Thymus (tissue), 11 donors: ENCODE results near the gene SULT1B1. TPM values are rescaled to one million over a fixed set of nuclear protein-coding genes. Genes with fewer than 3 reads are reported as not detected.

ENCODE experiments used
- DNase-seq, 9 donors: peaks; one replicate each; pipeline ENCODE4 v3.0.0-alpha.2; 2013; ENCODE audit warnings: low spot score in 9 of 9, low read depth in 6 of 9, missing footprints in 1 of 9
- H3K27ac ChIP-seq, 2 donors: one replicate each; pipeline ENCODE4 v1.5.1; 2013; ENCODE audit warnings: control low read depth in 1 of 2, low read depth in 1 of 2, low read length in 1 of 2, mild to moderate bottlenecking in 1 of 2, moderate library complexity in 1 of 2
- H3K27me3 ChIP-seq, 2 donors: one replicate each; pipeline ENCODE4 v1.5.1; 2013; ENCODE audit warnings: low read length in 1 of 2; ENCODE audit not compliant: control insufficient read depth in 2 of 2, insufficient read depth in 1 of 2
- H3K36me3 ChIP-seq, 2 donors: one replicate each; pipeline ENCODE4 v1.5.1; 2013; ENCODE audit warnings: low read length in 1 of 2, mild to moderate bottlenecking in 1 of 2, moderate library complexity in 1 of 2; ENCODE audit not compliant: control insufficient read depth in 2 of 2, insufficient read depth in 2 of 2
- H3K4me1 ChIP-seq, 2 donors: one replicate each; pipeline ENCODE4 v1.5.1; 2013; ENCODE audit warnings: low read length in 2 of 2; ENCODE audit not compliant: control insufficient read depth in 2 of 2, insufficient read depth in 2 of 2
- H3K4me3 ChIP-seq, 2 donors: one replicate each; pipeline ENCODE4 v1.5.1; 2013; ENCODE audit warnings: low read length in 2 of 2, control low read depth in 1 of 2, mild to moderate bottlenecking in 1 of 2
- H3K9me3 ChIP-seq, 2 donors: one replicate each; pipeline ENCODE4 v1.5.1; 2013; ENCODE audit warnings: low read length in 1 of 2, mild to moderate bottlenecking in 1 of 2; ENCODE audit not compliant: control insufficient read depth in 2 of 2, insufficient read depth in 1 of 2
- WGBS: extraction: QIAGEN DNeasy Blood & Tissue Kit; methylation state at CpG from one replicate; pipeline ENCODE4 v1.1.7; 2013; 5-methylcytosine and 5-hydroxymethylcytosine counted together
- polyA plus RNA-seq: library from polyadenylated mRNA; stranded (reverse); fragments of 200-250 nt; gene quantifications from one replicate; pipeline ENCODE4 v1.2.3, GENCODE V29; 2013
- total RNA-seq: library from RNA; stranded (reverse); fragments of 120-200 nt; gene quantifications from one replicate; pipeline ENCODE4 v1.2.4, GENCODE V29; 2013
- donor health status: healthy.

SULT1B1 gene
- total and polyA plus RNA-seq, 2 donors, result 0.90 to 2.5 TPM

DNA sequence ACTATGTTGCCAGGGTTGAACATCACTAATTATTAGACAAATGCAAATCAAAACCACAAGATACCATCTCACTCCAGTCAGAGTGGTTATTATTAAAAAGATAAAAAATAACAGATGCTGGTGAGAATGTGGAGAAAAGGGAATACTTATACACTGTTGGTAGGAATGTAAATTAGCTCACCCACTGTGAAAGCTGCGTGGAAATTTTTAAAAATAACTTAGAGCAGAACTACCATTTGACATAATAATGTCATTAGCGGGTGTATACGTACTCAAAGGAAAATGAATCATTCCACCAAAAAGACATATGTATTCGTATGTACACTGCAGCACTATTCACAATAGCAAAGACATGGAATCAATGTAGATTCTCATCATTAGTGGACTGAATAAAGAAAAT is 58.7 kb downstream of the SULT1B1 start:
- Histone ChIP-seq H3K4me1 (no peaks in the 10 kb centered on the region), H3K9me3 (no peaks in the 10 kb centered on the region), H3K36me3 (no peaks in the 10 kb centered on the region), H3K27me3 (no peaks in the 10 kb centered on the region), H3K27ac (no peak overlapping the region), H3K4me3 (no peak overlapping the region)
- 97% methylated on average over 4 of the region's 4 CpGs for WGBS
- DNase-seq, result no peak

DNA sequence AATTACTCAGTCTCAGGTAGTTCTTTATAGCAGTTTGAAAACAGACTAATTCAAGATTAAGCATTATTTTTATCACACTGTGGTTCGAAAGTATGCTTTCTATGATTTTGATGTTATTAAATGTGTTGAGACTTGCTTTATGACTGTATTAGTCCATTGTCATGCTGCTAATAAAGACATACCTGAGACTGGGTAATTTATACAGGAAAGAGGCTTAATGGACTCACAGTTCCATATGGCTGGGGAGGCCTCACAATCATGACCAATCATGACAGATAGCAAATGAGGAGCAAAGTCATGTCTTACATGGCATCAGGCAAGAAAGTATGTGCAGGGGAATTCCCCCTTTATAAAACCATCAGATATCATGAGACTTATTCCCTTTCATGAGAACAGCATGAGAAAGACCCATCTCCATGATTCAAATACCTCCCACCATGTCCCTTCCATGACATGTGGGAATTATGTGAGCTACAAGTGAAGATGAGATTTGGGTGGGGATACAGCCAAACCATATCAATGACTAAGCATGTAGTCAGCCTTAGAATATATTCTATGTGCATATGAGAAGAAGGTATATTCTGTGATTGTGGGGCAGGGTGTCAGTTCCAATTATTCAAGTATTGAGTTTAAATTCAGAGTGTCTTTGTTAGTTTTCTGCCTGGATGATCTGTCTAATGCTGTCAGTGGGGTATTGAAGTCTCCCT is 62.7 kb downstream of the SULT1B1 start:
- Histone ChIP-seq H3K36me3 (no peaks in the 10 kb centered on the region), H3K27me3 (no peaks in the 10 kb centered on the region), H3K9me3 (no peaks in the 10 kb centered on the region), H3K4me1 (no peaks in the 10 kb centered on the region), H3K4me3 (no peak overlapping the region), H3K27ac (no peak overlapping the region)
- DNase-seq, result no peak
- WGBS, result 99% methylated on average over 1 of the region's 1 CpG

DNA sequence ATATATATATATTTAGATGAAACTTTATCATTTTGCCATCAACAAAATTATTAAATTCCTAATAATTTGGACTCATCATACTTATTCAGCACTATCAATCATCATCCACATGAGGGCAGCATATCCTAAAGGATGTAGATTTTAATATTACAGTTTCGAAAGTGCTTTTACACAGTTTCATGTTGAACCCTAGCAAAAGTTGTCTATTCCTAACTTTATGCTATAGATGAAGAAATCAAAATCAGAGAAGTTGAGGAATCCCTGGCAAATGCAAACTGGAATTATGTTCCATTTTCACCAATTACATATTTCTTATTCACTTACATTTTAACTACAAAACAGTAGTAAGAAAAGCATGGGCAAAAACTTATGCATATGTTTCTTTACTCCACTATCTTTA is 70.8 kb downstream of the SULT1B1 start:
- H3K27ac ChIP-seq, result no peak overlapping the region
- H3K4me1 ChIP-seq, result no peaks in the 10 kb centered on the region
- no peaks in the 10 kb centered on the region for H3K27me3 ChIP-seq
- H3K4me3 ChIP-seq, result no peak overlapping the region
- no peaks in the 10 kb centered on the region for H3K9me3 ChIP-seq
- DNase-seq, result peak in 3 of 9 donors; percentile 6 to 35 (median 10)
- no peaks in the 10 kb centered on the region for H3K36me3 ChIP-seq
- 5% methylated on average over 1 of the region's 1 CpG for WGBS

DNA sequence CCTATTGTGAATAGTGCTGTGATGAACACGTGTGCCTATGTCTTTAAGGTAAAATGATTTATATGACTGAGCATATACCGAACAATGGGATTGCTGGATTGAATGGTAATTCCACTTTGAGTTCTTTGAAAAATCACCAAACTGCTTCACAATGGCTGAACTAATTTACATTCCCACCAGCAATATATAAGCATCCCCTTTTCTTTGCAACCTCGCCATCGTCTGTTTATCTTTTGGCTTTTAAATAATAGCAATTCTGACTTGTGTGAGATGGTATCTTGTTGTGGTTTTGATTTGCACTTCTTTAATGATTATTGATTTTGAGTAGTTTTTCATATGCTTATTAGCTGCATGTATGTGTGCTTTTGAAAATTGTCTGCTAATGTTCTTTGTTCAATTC is 75.6 kb downstream of the SULT1B1 start:
- no peak for DNase-seq
- 69% methylated on average over 4 of the region's 4 CpGs for WGBS
- Histone ChIP-seq H3K9me3 (no peaks in the 10 kb centered on the region), H3K27me3 (no peaks in the 10 kb centered on the region), H3K36me3 (no peaks in the 10 kb centered on the region), H3K27ac (no peak overlapping the region), H3K4me3 (no peak overlapping the region), H3K4me1 (no peaks in the 10 kb centered on the region)

Other genes starting within 250 kb of the SULT1B1 start
- gene UGT2A2, start 121.0 kb downstream of the SULT1B1 start, total RNA-seq, result not detected
- gene UGT2A2, start 121.0 kb downstream of the SULT1B1 start, polyA plus RNA-seq, result not detected
- gene UGT2A1, start 107.4 kb downstream of the SULT1B1 start, total RNA-seq, result 0.09 TPM
- 0.21 TPM for gene UGT2A1, start 107.4 kb downstream of the SULT1B1 start, polyA plus RNA-seq
- 7.8 TPM for gene SULT1E1, start 99.5 kb upstream of the SULT1B1 start, total RNA-seq
- gene SULT1E1, start 99.5 kb upstream of the SULT1B1 start, polyA plus RNA-seq, result 16.5 TPM
- 1.2 TPM for gene CSN1S1, start 170.4 kb upstream of the SULT1B1 start, total RNA-seq
- gene CSN1S1, start 170.4 kb upstream of the SULT1B1 start, polyA plus RNA-seq, result 5.2 TPM
- gene CSN2, start 205.1 kb upstream of the SULT1B1 start, total RNA-seq, result 0.66 TPM
- 48.7 TPM for gene CSN2, start 205.1 kb upstream of the SULT1B1 start, polyA plus RNA-seq
- 1.3 TPM for gene STATH, start 235.3 kb upstream of the SULT1B1 start, total RNA-seq
- 11.9 TPM for gene STATH, start 235.3 kb upstream of the SULT1B1 start, polyA plus RNA-seq